K562 (cell line): ENCODE measurements around the gene MYLIP. TPM values are rescaled to one million over a fixed set of nuclear protein-coding genes. Genes with fewer than 3 reads are reported as not detected.
A peak's percentile ranks its signal among the peaks of the same experiment; 100 is the strongest.

ENCODE experiments used
- ATAC-seq: fragments of 200-7000 bp; cut with Tn5 transposase; 3 replicates; pipeline ENCODE4 v1.9.1; 2020; ENCODE audit warnings: moderate library complexity
- BruUV-seq: library from RNA; stranded (reverse); fragments of 400-500 nt; replicated peaks from 2 replicates; lab custom pipeline; 2021; lab: Mats Ljungman, UMichigan
- CTCF ChIA-PET: fragments of 300-600 bp; formaldehyde crosslinking; extraction: SDS; loops from one replicate; lab custom pipeline; 2021; ENCODE audit warnings: low intra/inter-chr PET ratio; lab: Yijun Ruan, JAX
- POLR2A ChIA-PET: fragments of 300-600, 350-650 bp; sonication (Branson Sonifier 250); formaldehyde crosslinking; extraction: SDS; loops from one replicate; lab custom pipeline; 2021; ENCODE audit warnings: antibody characterized with exemption, inconsistent platforms; lab: Yijun Ruan, JAX
- DNase-seq, 4 experiments: peaks; one replicate each; pipeline versions ENCODE4 v3.0.0 to v3.0.0-alpha.2; 2011 to 2018; ENCODE audit warnings: low spot score in 3 of 4, mixed read lengths in 3 of 4; ENCODE audit errors: extremely low read depth in 1 of 4
- FAIRE-seq: peaks from 2 replicates; lab custom pipeline; 2011; peaks lifted over from hg19 to GRCh38; lab: Jason Lieb, UNC
- H2AFZ ChIP-seq: 2 replicates; pipeline ENCODE4 v1.6.0; 2011; ENCODE audit warnings: low read depth, low read length, control low read depth, inconsistent platforms
- H3K27ac ChIP-seq: fragments of 200-600 bp; 3 replicates; pipeline ENCODE4 v1.8.0; 2011; ENCODE audit warnings: low read depth, mild to moderate bottlenecking, control low read depth, inconsistent platforms, low read length, moderate library complexity, mixed read lengths; ENCODE audit errors: extremely low read depth
- H3K27me3 ChIP-seq, 2 experiments: fragments of 300-600 bp in 1 of 2; 2 replicates in 1 of 2; 3 replicates in 1 of 2; pipeline versions ENCODE4 v1.6.0 to v1.8.0; 2011; ENCODE audit warnings: inconsistent platforms in 2 of 2, low read length in 2 of 2, mild to moderate bottlenecking in 1 of 2, mixed read lengths in 1 of 2, moderate library complexity in 1 of 2; ENCODE audit not compliant: control insufficient read depth in 2 of 2, insufficient read depth in 2 of 2
- H3K36me3 ChIP-seq: fragments of 300-600 bp; 3 replicates; pipeline ENCODE4 v1.8.0; 2011; ENCODE audit warnings: mild to moderate bottlenecking, low read length, inconsistent platforms; ENCODE audit not compliant: control insufficient read depth, insufficient read depth
- H3K4me1 ChIP-seq, 2 experiments: fragments of 200-600 bp in 1 of 2; replicated peaks in 1 of 2; 2 replicates in 1 of 2; 3 replicates in 1 of 2; pipeline versions ENCODE4 v1.5.1 to v1.8.0; 2011; ENCODE audit warnings: inconsistent platforms in 2 of 2, low read length in 2 of 2, mild to moderate bottlenecking in 1 of 2, mixed read lengths in 1 of 2, moderate library complexity in 1 of 2; ENCODE audit not compliant: control insufficient read depth in 2 of 2, insufficient read depth in 2 of 2
- H3K4me2 ChIP-seq: 2 replicates; pipeline ENCODE4 v1.6.1; 2011; ENCODE audit warnings: low read length, control low read depth, inconsistent platforms, mixed read lengths; ENCODE audit not compliant: insufficient read depth
- H3K4me3 ChIP-seq: fragments of 200-600 bp; sonication (generic), shearing (Covaris generic); 2 replicates; pipeline ENCODE4 v1.5.1; 2016; ENCODE audit warnings: control low read depth, inconsistent platforms
- H3K79me2 ChIP-seq: fragments of 200-600 bp; 3 replicates; pipeline ENCODE4 v1.8.0; 2011; ENCODE audit warnings: low read length, inconsistent platforms; ENCODE audit not compliant: control insufficient read depth, insufficient read depth
- H3K9ac ChIP-seq, 2 experiments: 2 replicates each; pipeline versions ENCODE4 v1.6.0 to v1.6.1; 2011; ENCODE audit warnings: low read depth in 2 of 2, low read length in 2 of 2, control low read depth in 1 of 2, inconsistent platforms in 1 of 2, mild to moderate bottlenecking in 1 of 2, mixed read lengths in 1 of 2; ENCODE audit not compliant: insufficient read depth in 1 of 2
- H3K9me1 ChIP-seq: one replicate; pipeline ENCODE4 v1.6.0; 2011; ENCODE audit warnings: inconsistent platforms, mild to moderate bottlenecking, low read length, moderate library complexity; ENCODE audit not compliant: control insufficient read depth, insufficient read depth
- H3K9me3 ChIP-seq: replicated peaks from 2 replicates; pipeline ENCODE4 v1.5.1; 2011; ENCODE audit warnings: low read depth, low read length, inconsistent platforms; ENCODE audit not compliant: control insufficient read depth, insufficient read depth
- H4K20me1 ChIP-seq: replicated peaks from 2 replicates; pipeline ENCODE4 v1.6.1; 2011; ENCODE audit warnings: low read length, inconsistent platforms, mixed read lengths; ENCODE audit not compliant: control insufficient read depth, insufficient read depth
- ASH1L ChIP-seq: fragments of 450-650 bp; IDR thresholded peaks from 2 replicates; pipeline ENCODE4 v1.6.1; 2018; ENCODE audit warnings: borderline replicate concordance, mild to moderate bottlenecking, low read depth; ENCODE audit not compliant: partially characterized antibody
- BRD9 ChIP-seq: fragments of 450-650 bp; IDR thresholded peaks from 2 replicates; pipeline ENCODE4 v1.6.1; 2018; ENCODE audit warnings: low read depth; ENCODE audit not compliant: partially characterized antibody
- C11orf30 ChIP-seq: fragments of 450-650 bp; IDR thresholded peaks from 2 replicates; pipeline ENCODE4 v1.6.1; 2016; ENCODE audit warnings: low read depth, mild to moderate bottlenecking
- CBFA2T3 ChIP-seq: fragments of 450-650 bp; IDR thresholded peaks from 2 replicates; pipeline ENCODE4 v1.6.1; 2017
- CEBPB ChIP-seq: fragments of 450-650 bp; IDR thresholded peaks from 2 replicates; pipeline ENCODE4 v1.6.1; 2016; ENCODE audit warnings: missing genetic modification characterization, missing compliant biosample characterization
- EP300 ChIP-seq: IDR thresholded peaks from 2 replicates; pipeline ENCODE4 v1.6.1; 2012; ENCODE audit warnings: low read length, improper control_type of control experiment
- EP400 ChIP-seq: fragments of 450-650 bp; IDR thresholded peaks from 2 replicates; pipeline ENCODE4 v1.6.1; 2017; ENCODE audit warnings: antibody characterized with exemption, mild to moderate bottlenecking, moderate library complexity
- HDAC1 ChIP-seq, 2 experiments: fragments of 450-650 bp; IDR thresholded peaks; 2 replicates each; pipeline ENCODE4 v1.6.1; 2016 to 2017; ENCODE audit warnings: inconsistent platforms in 1 of 2, mild to moderate bottlenecking in 1 of 2, moderate library complexity in 1 of 2
- HDAC2 ChIP-seq: fragments of 450-650 bp; IDR thresholded peaks from 2 replicates; pipeline ENCODE4 v1.6.1; 2016; ENCODE audit warnings: mild to moderate bottlenecking
- HOXB6 ChIP-seq: fragments of 250-450 bp; sonication (Bioruptor Pico); IDR thresholded peaks from 2 replicates; pipeline ENCODE4 v1.5.1; 2022; ENCODE audit warnings: mild to moderate bottlenecking, borderline replicate concordance
- NCOA6 ChIP-seq: fragments of 450-650 bp; IDR thresholded peaks from 2 replicates; pipeline ENCODE4 v1.6.1; 2017; ENCODE audit warnings: mild to moderate bottlenecking
- PHB2 ChIP-seq: fragments of 450-650 bp; IDR thresholded peaks from 2 replicates; pipeline ENCODE4 v1.6.1; 2017; ENCODE audit warnings: low read depth
- POLR2AphosphoS5 ChIP-seq: IDR thresholded peaks from 2 replicates; pipeline ENCODE4 v1.6.1; 2011; ENCODE audit warnings: mild to moderate bottlenecking, low read depth, low read length, moderate library complexity; ENCODE audit not compliant: control insufficient read depth, insufficient read depth
- POLR2H ChIP-seq: IDR thresholded peaks from 2 replicates; pipeline ENCODE4 v1.6.1; 2016; ENCODE audit warnings: missing genetic modification characterization, low read depth, mild to moderate bottlenecking, control low read depth, missing compliant biosample characterization, moderate library complexity
- RBM14 ChIP-seq: fragments of 200-400 bp; formaldehyde crosslinking; IDR thresholded peaks from 2 replicates; pipeline ENCODE4 v1.6.1; 2018; ENCODE audit warnings: low read depth, mild to moderate bottlenecking, low read length, moderate library complexity, borderline replicate concordance; ENCODE audit not compliant: insufficient read depth
- SMC3 ChIP-seq: conservative IDR thresholded peaks from 2 replicates; pipeline ENCODE4 v1.6.1; 2011; ENCODE audit warnings: low read depth, low read length, improper control_type of control experiment; ENCODE audit not compliant: insufficient read depth
- ZNF274 ChIP-seq: IDR thresholded peaks from 2 replicates; pipeline ENCODE4 v1.6.1; 2011; ENCODE audit warnings: low read depth, mild to moderate bottlenecking, low read length, moderate library complexity, borderline replicate concordance
- ZNF584 ChIP-seq: fragments of 200-800 bp; sonication (Bioruptor generic); IDR thresholded peaks from 2 replicates; pipeline ENCODE4 v1.6.1; 2016; ENCODE audit warnings: low read depth, mild to moderate bottlenecking, missing genetic modification characterization, missing compliant biosample characterization
- ZZZ3 ChIP-seq: fragments of 450-650 bp; IDR thresholded peaks from 2 replicates; pipeline ENCODE4 v1.6.1; 2016; ENCODE audit warnings: antibody characterized with exemption, mild to moderate bottlenecking, moderate library complexity
- WGBS: fragments of 100-300 bp; shearing (Covaris generic); methylation state at CpG from one replicate; pipeline ENCODE4 v1.1.6; 2016; ENCODE audit warnings: low coverage, mixed read lengths; ENCODE audit not compliant: insufficient coverage; ENCODE audit errors: missing lambda C conversion rate; 5-methylcytosine and 5-hydroxymethylcytosine counted together
- in situ Hi-C: fragments of 300-500 bp; cut with MboI; formaldehyde crosslinking; loops from 4 replicates; pipeline ENCODE4 v1.15.0; 2018; ENCODE audit warnings: inconsistent platforms, mixed read lengths
- intact Hi-C: fragments of 100-400 bp; cut with micrococcal nuclease; formaldehyde crosslinking; loops from 2 replicates; pipeline ENCODE4 v1.14.2; 2022
- polyA plus RNA-seq, 8 experiments: library from polyadenylated mRNA; depleted of rRNA in 4 of 8; stranded (reverse) in 5 of 8; unstranded in 3 of 8; fragments of >200 nt; fragmentation: Nextera tagmentation in 2 of 8; fragmentation: Illumina TruSeq in 1 of 8; extraction: Ambion mirVana in 2 of 8; extraction: Trizol in 1 of 8; gene quantifications; 2 replicates each; pipeline versions ENCODE4 v1.2.1 to v1.2.3, GENCODE V29; 2011 to 2014; ENCODE audit warnings: inconsistent platforms in 1 of 8, missing spikeins in 1 of 8
- total RNA-seq, 7 experiments: library from RNA; depleted of rRNA in 6 of 7; stranded (reverse); fragments of >200 nt in 6 of 7; fragmentation: Illumina TruSeq in 2 of 7; extraction: Trizol in 2 of 7; gene quantifications; 2 replicates each; pipeline versions ENCODE4 v1.2.1 to v1.2.3, GENCODE V29; 2011 to 2021; ENCODE audit warnings: low replicate concordance in 1 of 7
- TF ChIP-seq, protein P1 (sequence below): fragments of 450-650 bp; IDR thresholded peaks from 2 replicates; pipeline ENCODE4 v1.6.1; 2018; ENCODE audit warnings: mild to moderate bottlenecking, low read depth; ENCODE audit not compliant: partially characterized antibody
- TF ChIP-seq, protein P2 (sequence below): sonication (generic); formaldehyde crosslinking; IDR thresholded peaks from 2 replicates; pipeline ENCODE4 v1.8.0; 2023; ENCODE audit warnings: mild to moderate bottlenecking, missing genetic modification reagents

Gene MYLIP
- total and polyA plus RNA-seq, 9 of the 15 experiments (the other 6 are each of a cell fraction or from before 2014, with no cell fraction given), result 10.8 to 43.5 (median 31.5) TPM

DNA sequence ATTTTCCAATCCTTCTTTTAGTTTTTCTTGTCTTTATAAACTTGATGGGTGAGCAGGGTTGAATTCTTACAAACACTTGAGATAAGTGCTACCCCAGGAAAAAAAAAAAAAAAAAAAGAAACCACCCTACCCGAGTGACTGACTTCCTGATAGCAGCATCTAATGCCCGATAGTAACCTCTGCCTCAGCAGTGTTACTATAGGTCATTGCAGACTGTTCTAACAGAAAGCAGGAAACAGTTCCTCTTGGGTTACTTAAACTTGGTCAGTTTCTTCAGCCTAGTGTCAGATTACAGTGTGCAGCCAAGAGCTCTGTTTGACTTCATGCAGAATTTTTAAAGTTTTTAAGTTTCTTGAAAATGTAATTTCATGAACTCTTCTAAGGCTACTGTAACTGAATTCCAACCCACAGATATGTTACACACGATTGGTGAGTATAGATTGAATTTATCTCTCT, 2.1 kb downstream of the MYLIP start:
- Histone ChIP-seq H3K27ac (peak overlapping the region; percentile 92), H3K4me1 (peaks cover 20 to 31% of the 10 kb centered on the region in 2 experiments), H3K4me3 (peak overlapping the region; percentile 90), H3K79me2 (peaks cover 71% of the 10 kb centered on the region), H3K27me3 (no peaks in the 10 kb centered on the region), H3K9me1 (peaks cover 6% of the 10 kb centered on the region), H3K36me3 (peaks cover 58% of the 10 kb centered on the region), H3K4me2 (peak overlapping the region; percentile 93), H3K9ac (peak overlapping the region in 1 of 2 experiments; percentile 89; a peak in 2 of 4 replicates), H4K20me1 (peaks cover 47% of the 10 kb centered on the region), H2AFZ (no peak overlapping the region), H3K9me3 (no peaks in the 10 kb centered on the region)
- BruUV-seq, result no TSS peak
- ATAC-seq (peak; percentile 69), FAIRE-seq (peak; percentile 96), DNase-seq (peak; percentile 58 to 91 (median 71))
- intact Hi-C loops (loop anchor here (1.0 to 5.0 kb wide), 3 partner anchors 38 to 235 kb away; no protein-coding TSS in a partner anchor), in situ Hi-C loops (no loop called here)
- ChIA-PET POLR2A (interaction anchor here (0.6 to 10.6 kb wide), 65 partner anchors 12 to 1888 kb away, joined by 3 to 186 read pairs (median 5); no protein-coding TSS in a partner anchor), CTCF (interaction anchor here (0.7 to 6.2 kb wide), 4 partner anchors 52 to 439 kb away, joined by 3 to 128 read pairs (median 4); no protein-coding TSS in a partner anchor)
- WGBS, result 2% methylated on average over 3 of the region's 3 CpGs
- TF ChIP-seq, protein P1, sequence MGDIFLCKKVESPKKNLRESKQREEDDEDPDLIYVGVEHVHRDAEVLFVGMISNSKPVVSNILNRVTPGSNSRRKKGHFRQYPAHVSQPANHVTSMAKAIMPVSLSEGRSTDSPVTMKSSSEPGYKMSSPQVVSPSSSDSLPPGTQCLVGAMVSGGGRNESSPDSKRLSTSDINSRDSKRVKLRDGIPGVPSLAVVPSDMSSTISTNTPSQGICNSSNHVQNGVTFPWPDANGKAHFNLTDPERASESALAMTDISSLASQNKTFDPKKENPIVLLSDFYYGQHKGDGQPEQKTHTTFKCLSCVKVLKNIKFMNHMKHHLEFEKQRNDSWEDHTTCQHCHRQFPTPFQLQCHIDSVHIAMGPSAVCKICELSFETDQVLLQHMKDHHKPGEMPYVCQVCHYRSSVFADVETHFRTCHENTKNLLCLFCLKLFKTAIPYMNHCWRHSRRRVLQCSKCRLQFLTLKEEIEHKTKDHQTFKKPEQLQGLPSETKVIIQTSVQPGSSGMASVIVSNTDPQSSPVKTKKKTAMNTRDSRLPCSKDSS, result no peak
- peak; percentile 47; the same call in 1 of the 2 replicates for TF ChIP-seq EP400
- TF ChIP-seq CBFA2T3, result peak; percentile 36; the same call in 1 of the 2 replicates
- 0 out of 2 replicates have a peak, but pooled peaks have one; percentile 16 for TF ChIP-seq SMC3
- TF ChIP-seq HDAC2, result peak; percentile 39; the same call in 1 of the 2 replicates
- TF ChIP-seq ZZZ3, result no peak
- TF ChIP-seq PHB2, result no peak
- peak; percentile 10 to 43; a peak in 1 of 4 replicates for TF ChIP-seq HDAC1 (IDR thresholded peaks at IDR 0.05)
- no peak for TF ChIP-seq RBM14
- TF ChIP-seq HOXB6 (CRISPR knock-in tag), result no peak
- no peak for TF ChIP-seq C11orf30
- TF ChIP-seq, protein P2, sequence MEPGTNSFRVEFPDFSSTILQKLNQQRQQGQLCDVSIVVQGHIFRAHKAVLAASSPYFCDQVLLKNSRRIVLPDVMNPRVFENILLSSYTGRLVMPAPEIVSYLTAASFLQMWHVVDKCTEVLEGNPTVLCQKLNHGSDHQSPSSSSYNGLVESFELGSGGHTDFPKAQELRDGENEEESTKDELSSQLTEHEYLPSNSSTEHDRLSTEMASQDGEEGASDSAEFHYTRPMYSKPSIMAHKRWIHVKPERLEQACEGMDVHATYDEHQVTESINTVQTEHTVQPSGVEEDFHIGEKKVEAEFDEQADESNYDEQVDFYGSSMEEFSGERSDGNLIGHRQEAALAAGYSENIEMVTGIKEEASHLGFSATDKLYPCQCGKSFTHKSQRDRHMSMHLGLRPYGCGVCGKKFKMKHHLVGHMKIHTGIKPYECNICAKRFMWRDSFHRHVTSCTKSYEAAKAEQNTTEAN (CRISPR knock-in tag), result no peak
- 0 out of 2 replicates have a peak, but pooled peaks have one; percentile 22 for TF ChIP-seq CEBPB (tag)
- TF ChIP-seq ZNF584 (CRISPR knock-in tag), result 0 out of 2 replicates have a peak, but pooled peaks have one; percentile 30
- no peak for TF ChIP-seq NCOA6
- peak; percentile 35 for TF ChIP-seq ASH1L
- peak; percentile 77 for TF ChIP-seq EP300
- TF ChIP-seq BRD9, result peak; percentile 36
- no peak for TF ChIP-seq ZNF274
- peak; percentile 82 for TF ChIP-seq POLR2H (tag)
- peak; percentile 60 for TF ChIP-seq POLR2AphosphoS5
